ENCODE results near the gene GLTP.

DNA sequence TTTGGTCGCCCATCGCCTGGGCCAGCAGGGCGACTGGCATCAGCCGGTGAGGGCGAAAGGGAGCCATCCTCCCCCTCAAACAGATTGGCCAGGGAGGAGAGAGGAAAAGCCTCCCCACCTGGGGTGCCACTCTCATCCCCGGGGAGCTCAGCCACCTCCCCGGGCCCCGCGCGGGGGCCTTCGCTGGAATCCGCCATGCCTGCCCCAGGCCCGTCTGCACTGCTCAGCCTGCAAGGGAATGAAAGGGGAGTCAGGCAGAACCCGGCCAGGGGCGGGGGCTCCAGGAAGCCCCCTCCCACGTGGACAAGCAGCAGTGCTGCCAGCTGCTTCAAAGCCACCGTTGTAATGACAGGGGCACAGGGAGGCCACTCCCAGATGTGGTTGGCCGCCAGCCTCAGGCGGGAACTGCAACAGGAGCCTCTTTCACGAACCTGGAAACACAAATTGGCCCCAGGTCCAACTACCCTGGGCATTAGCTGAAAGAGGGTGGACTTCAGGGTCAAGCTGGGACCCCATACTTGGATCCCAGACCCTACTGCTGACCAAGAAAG, 65.7 kb downstream of the GLTP start:
- TF ChIP-seq, protein P1, sequence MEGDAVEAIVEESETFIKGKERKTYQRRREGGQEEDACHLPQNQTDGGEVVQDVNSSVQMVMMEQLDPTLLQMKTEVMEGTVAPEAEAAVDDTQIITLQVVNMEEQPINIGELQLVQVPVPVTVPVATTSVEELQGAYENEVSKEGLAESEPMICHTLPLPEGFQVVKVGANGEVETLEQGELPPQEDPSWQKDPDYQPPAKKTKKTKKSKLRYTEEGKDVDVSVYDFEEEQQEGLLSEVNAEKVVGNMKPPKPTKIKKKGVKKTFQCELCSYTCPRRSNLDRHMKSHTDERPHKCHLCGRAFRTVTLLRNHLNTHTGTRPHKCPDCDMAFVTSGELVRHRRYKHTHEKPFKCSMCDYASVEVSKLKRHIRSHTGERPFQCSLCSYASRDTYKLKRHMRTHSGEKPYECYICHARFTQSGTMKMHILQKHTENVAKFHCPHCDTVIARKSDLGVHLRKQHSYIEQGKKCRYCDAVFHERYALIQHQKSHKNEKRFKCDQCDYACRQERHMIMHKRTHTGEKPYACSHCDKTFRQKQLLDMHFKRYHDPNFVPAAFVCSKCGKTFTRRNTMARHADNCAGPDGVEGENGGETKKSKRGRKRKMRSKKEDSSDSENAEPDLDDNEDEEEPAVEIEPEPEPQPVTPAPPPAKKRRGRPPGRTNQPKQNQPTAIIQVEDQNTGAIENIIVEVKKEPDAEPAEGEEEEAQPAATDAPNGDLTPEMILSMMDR (IDR thresholded peaks at IDR 0.05; ENCODE audit: low read depth, low read length, missing input control) = no peak
- TF ChIP-seq, protein P2, sequence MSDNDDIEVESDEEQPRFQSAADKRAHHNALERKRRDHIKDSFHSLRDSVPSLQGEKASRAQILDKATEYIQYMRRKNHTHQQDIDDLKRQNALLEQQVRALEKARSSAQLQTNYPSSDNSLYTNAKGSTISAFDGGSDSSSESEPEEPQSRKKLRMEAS (IDR thresholded peaks at IDR 0.05) = no peak
- TF ChIP-seq, protein P3, sequence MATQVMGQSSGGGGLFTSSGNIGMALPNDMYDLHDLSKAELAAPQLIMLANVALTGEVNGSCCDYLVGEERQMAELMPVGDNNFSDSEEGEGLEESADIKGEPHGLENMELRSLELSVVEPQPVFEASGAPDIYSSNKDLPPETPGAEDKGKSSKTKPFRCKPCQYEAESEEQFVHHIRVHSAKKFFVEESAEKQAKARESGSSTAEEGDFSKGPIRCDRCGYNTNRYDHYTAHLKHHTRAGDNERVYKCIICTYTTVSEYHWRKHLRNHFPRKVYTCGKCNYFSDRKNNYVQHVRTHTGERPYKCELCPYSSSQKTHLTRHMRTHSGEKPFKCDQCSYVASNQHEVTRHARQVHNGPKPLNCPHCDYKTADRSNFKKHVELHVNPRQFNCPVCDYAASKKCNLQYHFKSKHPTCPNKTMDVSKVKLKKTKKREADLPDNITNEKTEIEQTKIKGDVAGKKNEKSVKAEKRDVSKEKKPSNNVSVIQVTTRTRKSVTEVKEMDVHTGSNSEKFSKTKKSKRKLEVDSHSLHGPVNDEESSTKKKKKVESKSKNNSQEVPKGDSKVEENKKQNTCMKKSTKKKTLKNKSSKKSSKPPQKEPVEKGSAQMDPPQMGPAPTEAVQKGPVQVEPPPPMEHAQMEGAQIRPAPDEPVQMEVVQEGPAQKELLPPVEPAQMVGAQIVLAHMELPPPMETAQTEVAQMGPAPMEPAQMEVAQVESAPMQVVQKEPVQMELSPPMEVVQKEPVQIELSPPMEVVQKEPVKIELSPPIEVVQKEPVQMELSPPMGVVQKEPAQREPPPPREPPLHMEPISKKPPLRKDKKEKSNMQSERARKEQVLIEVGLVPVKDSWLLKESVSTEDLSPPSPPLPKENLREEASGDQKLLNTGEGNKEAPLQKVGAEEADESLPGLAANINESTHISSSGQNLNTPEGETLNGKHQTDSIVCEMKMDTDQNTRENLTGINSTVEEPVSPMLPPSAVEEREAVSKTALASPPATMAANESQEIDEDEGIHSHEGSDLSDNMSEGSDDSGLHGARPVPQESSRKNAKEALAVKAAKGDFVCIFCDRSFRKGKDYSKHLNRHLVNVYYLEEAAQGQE (IDR thresholded peaks at IDR 0.05) = no peak
- TF ChIP-seq FOXA2 (IDR thresholded peaks at IDR 0.05) (no peak), SP1 (IDR thresholded peaks at IDR 0.05) (no peak), RAD21 (IDR thresholded peaks at IDR 0.05) (no peak), TAF1 (conservative IDR thresholded peaks at IDR 0.05) (no peak), YY1 (IDR thresholded peaks at IDR 0.05) (no peak), JUND (IDR thresholded peaks at IDR 0.05) (no peak), EGR1 (IDR thresholded peaks at IDR 0.05; ENCODE audit: low read depth in 2 of 2) (no peak), FOXA1 (IDR thresholded peaks at IDR 0.05) (no peak), NR2F2 (IDR thresholded peaks at IDR 0.05) (no peak)
- TF ChIP-seq, protein P4, sequence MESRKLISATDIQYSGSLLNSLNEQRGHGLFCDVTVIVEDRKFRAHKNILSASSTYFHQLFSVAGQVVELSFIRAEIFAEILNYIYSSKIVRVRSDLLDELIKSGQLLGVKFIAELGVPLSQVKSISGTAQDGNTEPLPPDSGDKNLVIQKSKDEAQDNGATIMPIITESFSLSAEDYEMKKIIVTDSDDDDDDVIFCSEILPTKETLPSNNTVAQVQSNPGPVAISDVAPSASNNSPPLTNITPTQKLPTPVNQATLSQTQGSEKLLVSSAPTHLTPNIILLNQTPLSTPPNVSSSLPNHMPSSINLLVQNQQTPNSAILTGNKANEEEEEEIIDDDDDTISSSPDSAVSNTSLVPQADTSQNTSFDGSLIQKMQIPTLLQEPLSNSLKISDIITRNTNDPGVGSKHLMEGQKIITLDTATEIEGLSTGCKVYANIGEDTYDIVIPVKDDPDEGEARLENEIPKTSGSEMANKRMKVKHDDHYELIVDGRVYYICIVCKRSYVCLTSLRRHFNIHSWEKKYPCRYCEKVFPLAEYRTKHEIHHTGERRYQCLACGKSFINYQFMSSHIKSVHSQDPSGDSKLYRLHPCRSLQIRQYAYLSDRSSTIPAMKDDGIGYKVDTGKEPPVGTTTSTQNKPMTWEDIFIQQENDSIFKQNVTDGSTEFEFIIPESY (IDR thresholded peaks at IDR 0.05) = no peak
- TF ChIP-seq, protein P5, sequence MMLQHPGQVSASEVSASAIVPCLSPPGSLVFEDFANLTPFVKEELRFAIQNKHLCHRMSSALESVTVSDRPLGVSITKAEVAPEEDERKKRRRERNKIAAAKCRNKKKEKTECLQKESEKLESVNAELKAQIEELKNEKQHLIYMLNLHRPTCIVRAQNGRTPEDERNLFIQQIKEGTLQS (IDR thresholded peaks at IDR 0.05) = no peak
